Activated naive CD8-positive, alpha-beta T cell treated with anti-CD3 and anti-CD28 coated beads, Interleukin-2, amount 50 U/mL, for 24 hours (primary cell): ENCODE measurements around the gene GIPC3.

Source experiments
- ATAC-seq: fragments of 150-1000 bp; cut with Tn5 transposase; one replicate; pipeline ENCODE4 v1.10.0; 2021
- DNase-seq: peaks from one replicate; pipeline ENCODE4 v3.0.0; 2021
- H3K27ac Mint-ChIP-seq: one replicate; pipeline ENCODE4 v1.8.0; 2021; ENCODE audit warnings: mild to moderate bottlenecking, mixed read lengths
- H3K27me3 Mint-ChIP-seq: one replicate; pipeline ENCODE4 v1.8.0; 2021; ENCODE audit warnings: mixed read lengths
- H3K36me3 Mint-ChIP-seq: one replicate; pipeline ENCODE4 v1.8.0; 2021; ENCODE audit warnings: low read depth, mixed read lengths
- H3K4me1 Mint-ChIP-seq: one replicate; pipeline ENCODE4 v1.8.0; 2021; ENCODE audit warnings: mixed read lengths
- H3K4me3 Mint-ChIP-seq: one replicate; pipeline ENCODE4 v1.8.0; 2021; ENCODE audit warnings: mild to moderate bottlenecking, moderate library complexity, mixed read lengths
- H3K9me3 Mint-ChIP-seq: one replicate; pipeline ENCODE4 v1.8.0; 2021; ENCODE audit warnings: mixed read lengths

The GIPC3 gene

DNA sequence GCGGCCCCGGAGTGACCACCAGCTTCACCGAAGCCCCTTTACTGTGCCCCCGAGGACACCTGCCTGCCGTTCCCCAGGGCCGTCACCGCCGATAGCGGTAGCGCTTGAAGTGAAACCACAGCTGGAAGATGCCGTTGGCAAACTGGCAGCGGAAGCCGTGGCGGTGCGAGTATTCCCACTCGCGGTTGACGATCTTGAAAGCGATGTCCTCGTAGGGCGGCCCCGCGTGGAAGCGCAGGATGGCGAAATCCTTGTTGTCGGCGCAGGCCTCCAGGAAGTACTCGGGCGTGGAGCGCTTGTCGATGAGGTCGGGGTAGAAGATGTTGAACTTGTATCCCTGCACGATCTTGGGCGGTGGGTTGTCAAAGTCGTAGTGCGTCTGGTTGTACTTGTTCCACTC is 26.6 kb downstream of the GIPC3 start:
- no peak for ATAC-seq

DNA sequence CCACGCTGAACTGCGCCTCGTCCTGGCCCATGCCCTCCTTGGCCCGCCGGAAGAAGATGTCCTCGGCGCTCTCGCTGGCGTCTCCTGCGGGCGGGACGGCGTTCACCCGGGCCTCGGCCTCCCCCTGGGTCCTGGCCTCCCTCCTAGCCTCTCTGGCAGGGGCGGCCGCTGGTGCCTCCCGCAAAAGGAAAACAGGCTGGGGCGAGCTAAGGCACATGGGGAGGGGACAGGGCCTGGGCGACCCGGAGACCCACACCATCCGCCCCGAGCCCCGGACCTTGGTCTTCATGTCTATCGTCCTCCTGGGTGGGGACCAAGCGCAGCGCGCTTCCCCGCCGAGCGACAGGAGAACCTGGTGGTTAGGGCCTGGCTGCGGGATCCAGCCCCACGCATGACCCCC is 27.1 kb downstream of the GIPC3 start:
- no peak for DNase-seq
- no peak for ATAC-seq

More for the DNA sequence above, 26.6 kb downstream of the GIPC3 start:
- Mint-ChIP-seq H3K4me3 (no peak overlapping the region), H3K27ac (no peak overlapping the region), H3K36me3 (peaks cover 11% of the 10 kb centered on the region), H3K27me3 (no peaks in the 10 kb centered on the region), H3K9me3 (no peaks in the 10 kb centered on the region), H3K4me1 (peaks cover 8% of the 10 kb centered on the region)
- DNase-seq, result no peak

DNA sequence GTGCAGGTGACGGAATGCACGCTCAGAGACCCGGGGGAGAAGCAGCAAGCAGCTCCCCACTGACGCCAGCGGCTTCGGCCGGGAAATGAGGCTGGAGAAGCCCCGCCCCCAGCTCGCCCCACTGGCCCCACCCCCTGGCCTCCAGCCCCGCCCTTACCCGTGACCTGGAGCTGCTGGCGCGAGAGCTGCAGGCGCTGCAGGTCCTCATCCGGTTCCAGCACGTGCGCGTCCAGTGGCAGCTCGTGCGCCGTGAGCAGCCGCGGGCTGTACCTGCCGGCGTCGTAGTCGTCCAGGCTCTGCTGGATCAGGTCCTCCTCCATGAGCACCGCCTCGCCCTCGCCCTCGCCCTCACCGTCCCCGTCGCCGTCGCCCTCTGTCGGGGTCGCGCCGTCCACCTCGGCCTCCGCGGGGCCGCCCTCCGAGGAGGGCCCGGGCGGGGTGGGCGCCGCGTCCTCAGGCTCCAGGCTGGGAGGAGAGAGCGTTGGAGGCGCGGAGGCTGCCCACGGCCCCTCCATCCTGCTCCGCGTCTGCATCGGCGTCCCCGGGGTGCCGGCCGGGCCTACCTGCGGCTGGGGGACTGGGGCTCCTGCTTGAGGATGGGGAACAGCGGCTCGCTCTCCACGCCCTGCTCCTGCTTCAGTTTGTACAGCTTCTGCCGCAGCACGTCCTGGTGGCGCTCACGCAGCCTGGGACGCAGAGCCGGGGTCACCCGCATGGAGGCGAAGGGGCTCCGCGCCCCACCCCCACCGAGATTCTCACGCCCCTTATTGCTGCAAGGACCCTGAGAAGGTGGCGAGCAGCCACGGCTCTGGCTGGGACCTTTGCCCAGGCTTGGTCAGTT is 27.8 kb downstream of the GIPC3 start:
- Mint-ChIP-seq H3K4me3 (no peak overlapping the region), H3K36me3 (peaks cover 11% of the 10 kb centered on the region), H3K4me1 (peaks cover 13% of the 10 kb centered on the region), H3K27ac (no peak overlapping the region), H3K9me3 (no peaks in the 10 kb centered on the region), H3K27me3 (no peaks in the 10 kb centered on the region)
- DNase-seq (no peak), ATAC-seq (no peak)

More for the DNA sequence above, 27.1 kb downstream of the GIPC3 start:
- Mint-ChIP-seq H3K4me3 (no peak overlapping the region), H3K27ac (no peak overlapping the region), H3K27me3 (no peaks in the 10 kb centered on the region), H3K36me3 (peaks cover 11% of the 10 kb centered on the region), H3K4me1 (peaks cover 12% of the 10 kb centered on the region), H3K9me3 (no peaks in the 10 kb centered on the region)

DNA sequence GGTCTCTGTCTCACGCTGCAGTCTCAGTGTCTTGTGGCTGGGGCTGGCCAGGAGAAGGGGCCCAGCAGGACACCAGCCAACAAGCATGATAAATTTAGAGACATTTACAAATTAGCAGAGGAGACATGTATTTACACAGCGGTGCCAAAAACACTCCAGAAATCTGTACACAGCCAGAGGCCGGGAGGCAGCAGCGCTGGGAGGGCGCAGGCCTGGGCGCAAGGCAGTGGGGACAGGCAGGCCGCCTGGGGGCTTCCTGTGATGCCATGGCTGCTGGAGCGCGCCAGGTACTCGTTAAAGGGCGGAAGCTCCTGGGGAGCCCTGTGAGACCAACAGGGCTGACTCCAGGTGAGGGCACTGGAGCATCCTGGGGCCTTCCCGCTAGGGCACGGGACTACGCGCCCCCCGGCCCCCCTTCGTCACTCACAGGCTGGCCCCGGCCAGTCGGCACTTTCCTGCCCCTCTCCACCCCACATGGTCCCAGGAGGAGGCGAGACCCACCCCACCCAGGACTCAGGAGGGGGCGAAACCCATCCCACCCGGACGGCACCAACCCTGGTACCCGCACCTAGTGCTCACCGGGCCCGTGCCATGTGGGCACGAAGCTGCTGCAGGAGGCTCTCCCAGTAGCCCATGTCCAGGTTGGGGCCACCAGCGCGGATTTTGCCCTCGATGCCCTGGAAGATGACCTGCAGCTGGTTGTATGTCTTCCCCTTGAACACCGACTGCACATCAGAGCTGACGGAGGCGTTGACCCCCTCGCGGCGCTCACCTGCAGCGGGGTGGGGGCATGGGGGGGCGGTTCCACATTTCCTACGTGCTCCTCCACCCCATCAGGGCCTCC is 28.8 kb downstream of the GIPC3 start:
- ATAC-seq (no peak), DNase-seq (no peak)
- peaks cover 11% of the 10 kb centered on the region for H3K36me3 Mint-ChIP-seq
- no peak overlapping the region for H3K4me3 Mint-ChIP-seq
- no peaks in the 10 kb centered on the region for H3K27me3 Mint-ChIP-seq
- H3K27ac Mint-ChIP-seq, result no peak overlapping the region
- H3K9me3 Mint-ChIP-seq, result no peaks in the 10 kb centered on the region
- H3K4me1 Mint-ChIP-seq, result peaks cover 12% of the 10 kb centered on the region

DNA sequence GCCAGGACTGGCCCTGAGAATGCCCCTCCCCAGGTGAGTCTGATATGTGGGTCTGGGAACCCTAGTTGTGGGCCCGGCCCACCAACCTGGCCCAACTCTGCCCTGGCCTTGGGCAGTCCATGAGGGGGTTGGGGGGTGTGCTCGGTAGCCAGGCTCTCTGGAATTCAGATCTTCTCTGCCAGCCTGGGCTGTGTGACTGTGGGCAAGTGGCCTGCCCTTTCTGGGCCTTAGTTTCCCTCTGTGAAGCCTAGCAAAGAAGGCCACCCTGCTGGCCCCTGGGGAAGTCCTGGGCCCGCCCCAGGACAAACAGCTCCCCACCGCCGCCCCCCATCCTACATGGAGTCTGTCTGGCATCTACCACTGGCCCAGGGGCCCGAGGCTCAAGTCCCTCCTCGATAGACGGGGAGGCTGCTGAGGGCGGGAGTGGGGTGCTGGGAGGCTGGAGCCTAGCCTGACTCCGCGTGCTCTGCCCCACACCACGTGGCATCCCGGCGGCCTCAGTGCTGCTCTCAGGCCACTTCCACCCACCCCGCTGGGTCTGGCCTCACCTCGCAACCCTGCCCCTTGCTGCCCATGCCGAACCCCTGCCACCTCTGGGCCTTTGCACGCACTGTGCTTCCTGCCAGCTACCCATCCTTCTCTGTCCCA is 29.7 kb downstream of the GIPC3 start:
- Mint-ChIP-seq H3K4me1 (peaks cover 12% of the 10 kb centered on the region), H3K27me3 (no peaks in the 10 kb centered on the region), H3K36me3 (peaks cover 11% of the 10 kb centered on the region), H3K4me3 (no peak overlapping the region), H3K9me3 (no peaks in the 10 kb centered on the region), H3K27ac (no peak overlapping the region)
- no peak for DNase-seq
- no peak for ATAC-seq

DNA sequence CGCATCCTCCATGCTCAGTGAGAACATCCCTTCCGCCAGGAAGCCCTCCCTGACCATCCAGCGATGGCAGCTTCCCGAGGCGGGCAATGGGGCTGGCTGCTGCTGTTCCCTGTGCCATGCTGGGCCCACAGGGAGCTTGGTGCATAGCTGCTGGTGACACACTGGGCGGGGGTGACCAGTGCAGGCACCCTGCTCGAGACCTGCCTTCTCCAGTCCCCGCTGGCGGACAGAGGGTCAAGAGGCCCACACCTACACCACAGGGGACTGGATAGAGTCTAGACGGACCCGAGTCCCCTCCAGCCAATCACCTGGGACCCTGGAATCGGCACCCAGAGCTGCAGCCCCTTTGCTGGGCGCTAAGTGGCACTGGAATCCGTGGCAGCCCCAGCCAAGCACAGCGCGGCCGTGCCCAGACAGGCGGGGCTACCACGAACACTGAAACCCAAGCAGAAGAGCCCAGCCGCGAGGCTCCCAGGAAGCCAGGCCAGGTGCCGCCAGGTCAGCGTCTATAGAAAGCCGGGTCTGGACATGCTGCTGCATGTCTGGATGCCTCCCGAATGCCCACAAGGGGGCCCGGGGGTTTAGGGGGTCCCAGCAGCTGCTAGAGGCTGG is 30.4 kb downstream of the GIPC3 start:
- H3K4me1 Mint-ChIP-seq, result peaks cover 12% of the 10 kb centered on the region
- H3K27ac Mint-ChIP-seq, result no peak overlapping the region
- peaks cover 8% of the 10 kb centered on the region for H3K36me3 Mint-ChIP-seq
- H3K27me3 Mint-ChIP-seq, result no peaks in the 10 kb centered on the region
- no peaks in the 10 kb centered on the region for H3K9me3 Mint-ChIP-seq
- no peak overlapping the region for H3K4me3 Mint-ChIP-seq
- ATAC-seq (no peak), DNase-seq (no peak)

DNA sequence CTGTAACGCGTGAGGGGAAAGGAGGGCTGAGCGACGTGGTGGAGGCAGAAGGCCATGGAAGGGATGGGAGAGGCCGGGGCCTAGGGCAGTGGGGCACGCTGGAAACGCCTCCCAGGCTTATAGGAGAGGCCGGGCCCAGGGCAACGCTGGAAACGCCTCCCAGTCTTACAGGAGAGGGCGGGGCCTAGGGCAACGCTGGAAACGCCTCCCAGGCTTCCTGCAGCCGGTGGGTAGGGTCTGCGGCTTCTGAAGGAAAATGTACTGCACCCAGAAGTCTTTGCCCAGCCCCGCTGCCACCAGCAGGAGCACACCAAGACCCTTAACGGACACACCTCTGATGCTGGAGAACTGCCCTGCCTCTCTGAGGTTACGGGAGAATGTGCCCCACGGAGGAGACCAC is 32.2 kb downstream of the GIPC3 start:
- Mint-ChIP-seq H3K36me3 (peaks cover 6% of the 10 kb centered on the region), H3K4me3 (no peak overlapping the region), H3K9me3 (no peaks in the 10 kb centered on the region), H3K27ac (no peak overlapping the region), H3K27me3 (no peaks in the 10 kb centered on the region), H3K4me1 (peaks cover 12% of the 10 kb centered on the region)
- no peak for ATAC-seq
- DNase-seq, result no peak

DNA sequence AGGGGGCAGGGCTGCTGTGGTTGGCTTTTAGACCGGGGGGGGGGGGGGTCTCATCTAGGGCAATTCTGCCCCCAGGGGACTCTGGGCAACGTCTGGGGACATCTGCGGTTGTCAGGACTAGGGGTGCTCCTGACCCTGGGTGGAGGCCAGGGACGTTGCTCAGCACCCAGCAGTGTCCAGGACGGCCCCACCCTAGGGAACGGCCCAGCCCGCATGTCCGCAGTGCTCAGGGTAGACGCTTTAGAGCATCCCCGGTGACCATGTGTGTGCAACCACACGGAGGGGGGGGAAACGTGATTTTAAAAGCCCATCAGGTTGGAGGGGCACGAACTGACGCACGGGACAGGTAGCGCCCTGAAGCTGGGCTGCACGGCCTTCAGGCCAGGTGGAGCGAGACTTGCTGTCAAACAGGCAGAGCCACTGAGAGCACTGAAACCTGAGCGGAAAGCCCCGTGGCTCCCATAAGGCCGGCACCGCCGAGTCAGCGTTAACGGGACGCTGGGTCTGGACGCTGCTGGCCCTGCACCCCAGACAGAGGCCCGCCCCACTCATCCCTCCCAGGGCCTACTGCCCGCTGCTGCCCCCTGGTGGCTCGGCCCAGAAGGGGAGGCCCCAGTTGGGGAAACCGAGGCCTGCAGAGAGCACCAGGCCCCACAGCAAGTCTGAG is 33.0 kb downstream of the GIPC3 start:
- Mint-ChIP-seq H3K4me1 (peaks cover 12% of the 10 kb centered on the region), H3K36me3 (peaks cover 6% of the 10 kb centered on the region), H3K27ac (no peak overlapping the region), H3K9me3 (no peaks in the 10 kb centered on the region), H3K27me3 (no peaks in the 10 kb centered on the region), H3K4me3 (no peak overlapping the region)
- peak; percentile 31 for ATAC-seq
- peak; percentile 76 for DNase-seq

DNA sequence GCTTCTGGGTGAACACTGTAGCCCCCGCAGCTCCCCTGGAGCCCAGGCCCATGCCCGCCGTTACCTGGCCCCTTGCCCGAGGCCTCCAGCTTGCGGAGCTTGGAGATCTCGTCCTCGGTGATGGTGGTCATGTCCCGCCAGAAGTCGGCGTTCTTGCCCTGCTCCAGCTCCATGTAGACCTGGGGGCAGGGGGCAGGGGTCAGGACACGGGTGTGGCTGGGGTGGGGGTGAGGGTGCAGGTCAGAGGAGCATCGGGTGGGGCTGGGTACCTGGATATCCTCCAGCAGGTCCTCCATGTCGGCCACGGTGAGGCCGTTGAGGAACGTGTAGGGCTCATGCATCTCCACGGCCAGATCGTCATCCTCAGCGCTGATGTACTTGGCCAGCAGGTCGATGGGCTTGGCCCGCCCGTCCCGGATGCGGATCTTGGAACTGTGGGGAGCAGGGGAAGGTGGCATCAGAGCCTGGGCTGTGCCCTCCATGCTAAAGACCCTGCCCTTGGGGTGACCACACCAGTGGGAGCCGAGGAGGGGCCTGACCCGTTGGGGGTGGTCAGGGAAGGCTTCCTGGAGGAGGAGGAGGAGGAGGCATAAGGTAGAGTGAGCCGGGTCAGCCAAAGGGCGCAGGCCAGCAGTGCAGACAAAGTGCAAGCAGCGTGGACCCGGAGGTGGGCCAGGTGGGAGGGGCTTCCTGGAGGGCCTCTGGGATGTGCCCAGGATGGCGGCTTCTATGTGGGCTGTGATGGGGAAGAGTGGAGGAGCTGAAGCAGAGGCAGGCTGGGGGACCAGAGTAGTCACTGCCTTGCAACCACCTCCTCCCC is 33.7 kb downstream of the GIPC3 start:
- Mint-ChIP-seq H3K36me3 (peaks cover 2% of the 10 kb centered on the region), H3K27me3 (no peaks in the 10 kb centered on the region), H3K4me1 (peaks cover 14% of the 10 kb centered on the region), H3K4me3 (no peak overlapping the region), H3K9me3 (no peaks in the 10 kb centered on the region), H3K27ac (no peak overlapping the region)
- no peak for DNase-seq
- no peak for ATAC-seq

DNA sequence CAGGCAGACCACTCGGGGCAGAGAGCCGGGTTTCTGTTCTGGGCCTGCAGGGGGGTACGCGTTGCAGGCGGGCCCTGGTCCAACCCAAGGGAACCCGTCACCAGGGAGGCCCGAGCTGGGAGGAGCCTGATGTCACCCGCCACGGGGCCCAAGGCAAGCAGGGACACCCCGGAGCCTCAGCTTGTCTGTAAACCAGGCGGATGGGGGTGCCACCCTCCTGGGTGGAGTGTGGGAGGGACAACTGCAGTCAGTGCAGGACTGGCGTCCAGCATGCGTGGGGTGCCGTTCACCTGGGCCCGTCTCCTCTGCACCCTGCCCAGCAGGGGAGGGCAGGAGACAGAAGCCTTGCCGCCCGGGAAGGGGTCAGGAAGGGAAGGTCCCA is 34.3 kb downstream of the GIPC3 start:
- no peak overlapping the region for H3K27ac Mint-ChIP-seq
- DNase-seq, result no peak
- H3K9me3 Mint-ChIP-seq, result no peaks in the 10 kb centered on the region
- ATAC-seq, result no peak
- peaks cover 20% of the 10 kb centered on the region for H3K4me1 Mint-ChIP-seq
- peaks cover 2% of the 10 kb centered on the region for H3K36me3 Mint-ChIP-seq
- no peaks in the 10 kb centered on the region for H3K27me3 Mint-ChIP-seq
- no peak overlapping the region for H3K4me3 Mint-ChIP-seq

DNA sequence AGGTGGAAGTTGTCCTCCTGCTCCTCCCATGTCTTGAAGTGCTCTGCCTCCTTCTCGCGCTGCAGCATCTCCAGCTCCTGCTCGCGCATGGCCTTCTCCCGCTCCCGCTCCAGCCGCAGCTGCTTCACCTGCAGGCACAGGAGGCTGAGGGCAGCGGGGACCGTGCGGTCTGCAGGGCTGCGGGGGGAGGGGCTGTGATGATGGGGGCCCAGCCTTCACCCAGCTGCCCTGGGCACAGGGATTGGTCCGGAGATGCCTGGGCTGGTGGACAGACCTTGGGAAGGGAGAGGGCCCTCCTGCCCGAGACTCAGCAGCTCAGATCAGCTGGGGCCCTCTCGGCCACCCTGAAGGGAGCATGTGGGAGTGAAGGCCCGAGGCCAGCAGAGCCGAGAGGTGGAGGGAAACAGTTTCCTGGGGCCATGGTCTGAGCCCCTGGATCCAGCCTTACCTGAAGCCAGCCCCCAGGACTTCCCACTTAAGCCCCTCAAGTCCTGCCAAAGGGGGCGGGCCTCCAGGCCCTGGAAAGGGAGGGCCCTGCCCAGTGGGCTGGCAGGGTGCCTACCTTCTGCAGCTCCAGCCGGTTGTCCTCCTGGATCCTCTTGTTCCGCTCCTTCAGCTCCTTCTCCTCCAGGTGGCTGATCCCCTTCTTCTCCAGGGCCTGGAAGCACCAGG is 35.0 kb downstream of the GIPC3 start:
- Mint-ChIP-seq H3K36me3 (peaks cover 2% of the 10 kb centered on the region), H3K4me1 (peaks cover 25% of the 10 kb centered on the region), H3K9me3 (no peaks in the 10 kb centered on the region), H3K27me3 (no peaks in the 10 kb centered on the region), H3K27ac (no peak overlapping the region), H3K4me3 (no peak overlapping the region)
- DNase-seq (no peak), ATAC-seq (no peak)

DNA sequence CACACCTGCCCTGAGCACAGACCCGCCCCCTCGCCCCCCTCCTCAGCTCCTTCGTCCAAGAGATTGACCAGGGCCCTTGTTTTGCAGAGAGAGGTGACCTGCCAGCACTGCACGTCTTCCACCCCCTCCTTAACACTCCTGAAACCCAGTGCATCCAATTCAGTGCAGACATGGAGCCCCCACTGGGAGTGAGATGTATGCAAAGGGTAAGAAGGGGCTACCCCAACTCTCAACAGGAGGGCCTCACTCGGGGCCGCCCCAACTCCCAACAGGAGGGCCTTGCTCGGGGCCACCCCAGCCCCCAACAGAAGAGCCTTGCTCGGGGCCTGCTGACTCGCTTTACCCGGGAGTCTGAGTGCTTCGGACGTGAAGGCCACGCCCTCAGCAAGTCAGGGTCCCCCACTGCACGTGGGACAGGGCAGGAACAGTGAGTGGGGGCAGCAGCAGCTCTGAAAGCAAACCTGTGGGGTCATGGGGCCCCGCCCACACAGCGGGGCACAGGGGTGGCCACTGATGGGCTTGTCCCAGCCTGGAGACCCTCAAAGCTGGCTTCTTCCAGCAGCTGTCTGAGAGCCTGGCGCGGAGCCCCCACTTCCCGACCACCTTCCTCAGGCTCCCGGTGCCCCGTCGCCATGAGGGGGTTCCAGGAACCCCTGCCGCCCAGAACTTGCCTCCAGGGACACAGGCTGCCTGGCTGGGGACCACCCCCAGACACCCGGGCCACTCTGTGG is 35.7 kb downstream of the GIPC3 start:
- DNase-seq (no peak), ATAC-seq (no peak)
- Mint-ChIP-seq H3K4me3 (no peak overlapping the region), H3K27ac (no peak overlapping the region), H3K27me3 (no peaks in the 10 kb centered on the region), H3K9me3 (no peaks in the 10 kb centered on the region), H3K4me1 (peaks cover 32% of the 10 kb centered on the region), H3K36me3 (peaks cover 2% of the 10 kb centered on the region)
